ENCODE measurements around the gene RNMT.

Gene RNMT

GRCh38 chr18:13762690-13763439 lies 36.4 kb downstream of the RNMT start:
- no peak for DNase-seq (ENCODE audit: low read depth)
- TF ChIP-seq, protein P1, sequence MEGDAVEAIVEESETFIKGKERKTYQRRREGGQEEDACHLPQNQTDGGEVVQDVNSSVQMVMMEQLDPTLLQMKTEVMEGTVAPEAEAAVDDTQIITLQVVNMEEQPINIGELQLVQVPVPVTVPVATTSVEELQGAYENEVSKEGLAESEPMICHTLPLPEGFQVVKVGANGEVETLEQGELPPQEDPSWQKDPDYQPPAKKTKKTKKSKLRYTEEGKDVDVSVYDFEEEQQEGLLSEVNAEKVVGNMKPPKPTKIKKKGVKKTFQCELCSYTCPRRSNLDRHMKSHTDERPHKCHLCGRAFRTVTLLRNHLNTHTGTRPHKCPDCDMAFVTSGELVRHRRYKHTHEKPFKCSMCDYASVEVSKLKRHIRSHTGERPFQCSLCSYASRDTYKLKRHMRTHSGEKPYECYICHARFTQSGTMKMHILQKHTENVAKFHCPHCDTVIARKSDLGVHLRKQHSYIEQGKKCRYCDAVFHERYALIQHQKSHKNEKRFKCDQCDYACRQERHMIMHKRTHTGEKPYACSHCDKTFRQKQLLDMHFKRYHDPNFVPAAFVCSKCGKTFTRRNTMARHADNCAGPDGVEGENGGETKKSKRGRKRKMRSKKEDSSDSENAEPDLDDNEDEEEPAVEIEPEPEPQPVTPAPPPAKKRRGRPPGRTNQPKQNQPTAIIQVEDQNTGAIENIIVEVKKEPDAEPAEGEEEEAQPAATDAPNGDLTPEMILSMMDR (IDR thresholded peaks at IDR 0.05; ENCODE audit: low read length, missing control alignments): no peak
- H3K4me3 ChIP-seq (replicated peaks; ENCODE audit: low read depth, low read length): no peak overlapping the region

- no peak for DNase-seq (ENCODE audit: low read depth)
- H3K4me3 ChIP-seq (replicated peaks; ENCODE audit: low read depth, low read length): no peak overlapping the region
- TF ChIP-seq, protein P1 (IDR thresholded peaks at IDR 0.05; ENCODE audit: low read length, missing control alignments): no peak
Observed at GRCh38 chr18:13775058-13775457, 48.6 kb downstream of the RNMT start.

DNA sequence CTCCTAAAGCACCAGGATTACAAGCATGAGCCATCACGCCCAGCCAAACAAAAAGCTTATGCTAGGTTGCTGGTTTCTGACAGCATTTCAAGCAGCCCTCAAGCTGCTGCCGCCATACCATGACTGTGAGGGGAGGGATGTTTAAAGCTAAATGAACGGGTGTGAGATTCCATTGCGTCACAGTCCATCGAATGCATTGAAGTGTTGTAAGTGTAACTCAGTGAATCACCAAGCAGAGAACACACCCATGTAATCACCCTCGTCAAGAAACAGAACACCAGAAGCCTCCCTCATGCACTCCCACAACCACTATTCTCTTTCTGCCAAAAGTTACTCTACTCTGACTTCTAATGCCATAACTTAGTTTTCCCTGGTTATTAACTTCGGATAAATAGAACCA lies 64.7 kb downstream of the RNMT start:
- H3K4me3 ChIP-seq (replicated peaks; ENCODE audit: low read depth, low read length): no peak overlapping the region
- TF ChIP-seq, protein P1 (IDR thresholded peaks at IDR 0.05; ENCODE audit: low read length, missing control alignments): no peak
- peak; percentile 18 for DNase-seq (ENCODE audit: low read depth)

DNA sequence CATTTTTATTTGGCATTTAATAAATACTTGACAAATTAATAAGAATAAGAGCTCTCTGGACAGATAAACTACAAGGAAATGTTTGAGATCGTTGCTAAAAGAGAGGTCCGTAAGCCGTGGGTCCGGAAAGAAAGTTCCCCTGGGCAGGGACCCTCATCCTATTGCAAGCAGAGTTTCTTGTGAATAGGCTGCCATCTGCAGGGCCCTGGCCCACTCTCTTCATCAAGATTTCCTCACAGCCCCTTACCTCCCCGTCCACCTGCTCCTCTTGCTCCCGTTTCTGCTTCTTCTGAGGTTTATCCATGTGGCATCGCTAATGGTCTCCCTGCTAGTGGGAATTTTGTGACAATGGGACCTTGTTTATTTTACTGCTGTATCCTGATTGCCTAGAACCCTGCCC lies 67.3 kb downstream of the RNMT start:
- no peak for DNase-seq (ENCODE audit: low read depth)
- TF ChIP-seq, protein P1 (IDR thresholded peaks at IDR 0.05; ENCODE audit: low read length, missing control alignments): no peak
- no peak overlapping the region for H3K4me3 ChIP-seq (replicated peaks; ENCODE audit: low read depth, low read length)

GRCh38 chr18:13796515-13796914 lies 70.0 kb downstream of the RNMT start:
- H3K4me3 ChIP-seq (replicated peaks; ENCODE audit: low read depth, low read length): no peak overlapping the region
- no peak for DNase-seq (ENCODE audit: low read depth)
- TF ChIP-seq, protein P1 (IDR thresholded peaks at IDR 0.05; ENCODE audit: low read length, missing control alignments): no peak

- H3K4me3 ChIP-seq (replicated peaks; ENCODE audit: low read depth, low read length): no peak overlapping the region
- DNase-seq (ENCODE audit: low read depth): peak; percentile 21
- TF ChIP-seq, protein P1 (IDR thresholded peaks at IDR 0.05; ENCODE audit: low read length, missing control alignments): no peak
Observed at GRCh38 chr18:13797157-13797611, 70.7 kb downstream of the RNMT start.

GRCh38 chr18:13799396-13799795 lies 72.9 kb downstream of the RNMT start:
- no peak overlapping the region for H3K4me3 ChIP-seq (replicated peaks; ENCODE audit: low read depth, low read length)
- TF ChIP-seq, protein P1 (IDR thresholded peaks at IDR 0.05; ENCODE audit: low read length, missing control alignments): no peak
- no peak for DNase-seq (ENCODE audit: low read depth)
